ENCODE measurements around the gene CHRND.

DNA sequence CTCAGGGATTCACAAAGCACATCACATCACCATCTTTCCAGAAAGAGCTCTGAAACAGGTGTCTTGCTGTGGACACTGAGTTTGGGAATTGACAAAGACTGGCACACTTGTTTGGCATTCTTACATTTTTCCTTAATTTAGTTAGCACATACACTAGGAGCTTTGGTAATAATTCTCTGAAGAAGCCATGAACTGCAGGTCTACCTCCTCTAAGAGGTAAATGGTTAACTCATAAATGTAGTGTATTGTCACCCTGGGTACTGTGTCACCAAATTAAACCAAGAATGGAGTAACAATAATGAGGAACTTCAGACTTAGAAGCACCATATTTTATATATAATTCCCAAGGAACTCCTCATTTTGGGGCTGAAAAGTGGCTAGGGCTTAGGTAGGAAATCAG lies 47.1 kb downstream of the CHRND start:
- TF ChIP-seq POLR2A (IDR thresholded peaks at IDR 0.05; ENCODE audit: control extremely low read depth in 1 of 2, low read depth in 2 of 2, low read length in 2 of 2) = no peak
- TF ChIP-seq, protein P1, sequence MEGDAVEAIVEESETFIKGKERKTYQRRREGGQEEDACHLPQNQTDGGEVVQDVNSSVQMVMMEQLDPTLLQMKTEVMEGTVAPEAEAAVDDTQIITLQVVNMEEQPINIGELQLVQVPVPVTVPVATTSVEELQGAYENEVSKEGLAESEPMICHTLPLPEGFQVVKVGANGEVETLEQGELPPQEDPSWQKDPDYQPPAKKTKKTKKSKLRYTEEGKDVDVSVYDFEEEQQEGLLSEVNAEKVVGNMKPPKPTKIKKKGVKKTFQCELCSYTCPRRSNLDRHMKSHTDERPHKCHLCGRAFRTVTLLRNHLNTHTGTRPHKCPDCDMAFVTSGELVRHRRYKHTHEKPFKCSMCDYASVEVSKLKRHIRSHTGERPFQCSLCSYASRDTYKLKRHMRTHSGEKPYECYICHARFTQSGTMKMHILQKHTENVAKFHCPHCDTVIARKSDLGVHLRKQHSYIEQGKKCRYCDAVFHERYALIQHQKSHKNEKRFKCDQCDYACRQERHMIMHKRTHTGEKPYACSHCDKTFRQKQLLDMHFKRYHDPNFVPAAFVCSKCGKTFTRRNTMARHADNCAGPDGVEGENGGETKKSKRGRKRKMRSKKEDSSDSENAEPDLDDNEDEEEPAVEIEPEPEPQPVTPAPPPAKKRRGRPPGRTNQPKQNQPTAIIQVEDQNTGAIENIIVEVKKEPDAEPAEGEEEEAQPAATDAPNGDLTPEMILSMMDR (IDR thresholded peaks at IDR 0.05; ENCODE audit: control extremely low read depth in 1 of 3, insufficient read depth in 1 of 3, low read depth in 1 of 3, low read length in 3 of 3) = no peak
- TF ChIP-seq CHD2 (IDR thresholded peaks at IDR 0.05; ENCODE audit: low read length) = no peak
- TF ChIP-seq ZNF274 (IDR thresholded peaks at IDR 0.05; ENCODE audit: borderline replicate concordance, extremely low read depth, low read length) = no peak
- TF ChIP-seq, protein P2, sequence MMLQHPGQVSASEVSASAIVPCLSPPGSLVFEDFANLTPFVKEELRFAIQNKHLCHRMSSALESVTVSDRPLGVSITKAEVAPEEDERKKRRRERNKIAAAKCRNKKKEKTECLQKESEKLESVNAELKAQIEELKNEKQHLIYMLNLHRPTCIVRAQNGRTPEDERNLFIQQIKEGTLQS (IDR thresholded peaks at IDR 0.05; ENCODE audit: insufficient read depth, low read depth, low read length) = no peak
- TF ChIP-seq TCF12 (IDR thresholded peaks at IDR 0.05; ENCODE audit: low read depth, low read length) = no peak
- no peak for TF ChIP-seq RAD21 (IDR thresholded peaks at IDR 0.05 in 1 of 2, conservative IDR thresholded peaks at IDR 0.05 in 1 of 2; ENCODE audit: low read depth in 2 of 2, low read length in 2 of 2)
- TF ChIP-seq KDM5A (IDR thresholded peaks at IDR 0.05; ENCODE audit: low read length) = no peak
- no peak for TF ChIP-seq CREB1 (IDR thresholded peaks at IDR 0.05)
- no peak for TF ChIP-seq YY1 (IDR thresholded peaks at IDR 0.05; ENCODE audit: low read depth, low read length)
- TF ChIP-seq POLR2AphosphoS5 (IDR thresholded peaks at IDR 0.05; ENCODE audit: low read depth, low read length) = no peak
- TF ChIP-seq RXRA (IDR thresholded peaks at IDR 0.05; ENCODE audit: insufficient read depth, low read depth, low read length) = no peak
- TF ChIP-seq KDM1A (IDR thresholded peaks at IDR 0.05; ENCODE audit: borderline replicate concordance, low read length) = no peak
- no peak for TF ChIP-seq GTF2F1 (IDR thresholded peaks at IDR 0.05; ENCODE audit: borderline replicate concordance, low read depth, low read length)
